Measurements from ENCODE around the gene SH3GL2.

DNA sequence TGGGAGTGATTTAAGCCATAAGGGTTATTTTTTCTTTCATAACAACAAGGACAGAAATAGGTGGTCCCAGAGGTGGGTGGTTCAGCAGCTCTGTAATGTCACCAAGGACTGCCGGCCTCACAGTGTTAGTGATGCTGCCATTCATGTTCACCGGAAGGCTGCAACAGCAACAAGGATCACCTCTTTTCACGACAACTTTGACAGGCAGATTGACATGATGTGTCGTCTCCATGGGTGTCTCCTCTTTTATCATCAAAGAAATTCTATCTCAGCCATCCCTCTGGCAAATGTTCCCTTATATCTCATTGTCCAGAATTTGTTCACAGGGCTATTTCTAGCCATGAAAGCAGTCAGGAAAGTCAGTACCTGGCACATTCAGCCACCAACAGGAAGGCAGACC lies 231.5 kb downstream of the SH3GL2 start:
- no peak for TF ChIP-seq EZH2 (IDR thresholded peaks at IDR 0.05; ENCODE audit: borderline replicate concordance, insufficient read depth, low read depth, low read length, poor library complexity, severe bottlenecking)
- TF ChIP-seq, protein P1, sequence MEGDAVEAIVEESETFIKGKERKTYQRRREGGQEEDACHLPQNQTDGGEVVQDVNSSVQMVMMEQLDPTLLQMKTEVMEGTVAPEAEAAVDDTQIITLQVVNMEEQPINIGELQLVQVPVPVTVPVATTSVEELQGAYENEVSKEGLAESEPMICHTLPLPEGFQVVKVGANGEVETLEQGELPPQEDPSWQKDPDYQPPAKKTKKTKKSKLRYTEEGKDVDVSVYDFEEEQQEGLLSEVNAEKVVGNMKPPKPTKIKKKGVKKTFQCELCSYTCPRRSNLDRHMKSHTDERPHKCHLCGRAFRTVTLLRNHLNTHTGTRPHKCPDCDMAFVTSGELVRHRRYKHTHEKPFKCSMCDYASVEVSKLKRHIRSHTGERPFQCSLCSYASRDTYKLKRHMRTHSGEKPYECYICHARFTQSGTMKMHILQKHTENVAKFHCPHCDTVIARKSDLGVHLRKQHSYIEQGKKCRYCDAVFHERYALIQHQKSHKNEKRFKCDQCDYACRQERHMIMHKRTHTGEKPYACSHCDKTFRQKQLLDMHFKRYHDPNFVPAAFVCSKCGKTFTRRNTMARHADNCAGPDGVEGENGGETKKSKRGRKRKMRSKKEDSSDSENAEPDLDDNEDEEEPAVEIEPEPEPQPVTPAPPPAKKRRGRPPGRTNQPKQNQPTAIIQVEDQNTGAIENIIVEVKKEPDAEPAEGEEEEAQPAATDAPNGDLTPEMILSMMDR (IDR thresholded peaks at IDR 0.05), result no peak
